GM23338 (cell line): Measurements from ENCODE around the gene YIPF2.
"Not testable (repeated sequence)": the region's sequence is repeated elsewhere in the genome, so short reads cannot be mapped to it uniquely, and the experiment has no call there.

ENCODE experiments used
- CREB1 ChIP-seq: fragments of 250-450 bp; sonication (Bioruptor Pico); IDR thresholded peaks from 2 replicates; pipeline ENCODE4 v1.5.0; 2020; ENCODE audit warnings: low read depth, mild to moderate bottlenecking, moderate library complexity
- EZH2 ChIP-seq: fragments of 200-600 bp; sonication (generic); IDR thresholded peaks from one replicate; pipeline ENCODE4 v1.8.0; 2017; ENCODE audit warnings: antibody characterized with exemption, mild to moderate bottlenecking, low read depth; ENCODE audit not compliant: unreplicated experiment
- EZH2phosphoT487 ChIP-seq: fragments of 200-600 bp; sonication (generic); IDR thresholded peaks from one replicate; pipeline ENCODE4 v1.8.1; 2018; ENCODE audit warnings: antibody characterized with exemption; ENCODE audit not compliant: unreplicated experiment
- JUNB ChIP-seq: IDR thresholded peaks from one replicate; pipeline ENCODE4 v1.6.1; 2016; ENCODE audit warnings: antibody characterized with exemption; ENCODE audit not compliant: unreplicated experiment
- POLR2AphosphoS5 ChIP-seq: IDR thresholded peaks from 2 replicates; pipeline ENCODE4 v1.6.1; 2016; ENCODE audit warnings: antibody characterized with exemption, low read depth
- STAT1 ChIP-seq: IDR thresholded peaks from one replicate; pipeline ENCODE4 v1.6.1; 2016; ENCODE audit warnings: antibody characterized with exemption; ENCODE audit not compliant: unreplicated experiment
- ZNF114 ChIP-seq: fragments of 250-450 bp; sonication (Bioruptor Pico); IDR thresholded peaks from 2 replicates; pipeline ENCODE4 v1.5.0; 2020; ENCODE audit warnings: mild to moderate bottlenecking, moderate library complexity
- ZNF331 ChIP-seq: fragments of 250-450 bp; sonication (Bioruptor Pico); IDR thresholded peaks from 2 replicates; pipeline ENCODE4 v1.5.0; 2020; ENCODE audit warnings: low read depth, mild to moderate bottlenecking, moderate library complexity
- TF ChIP-seq, protein P1 (sequence below), 2 experiments: fragments of 200-600 bp in 1 of 2; sonication (generic) in 1 of 2; conservative IDR thresholded peaks; 2 replicates each; pipeline versions ENCODE4 v1.5.1 to v1.6.1; 2016 to 2017; ENCODE audit warnings: antibody characterized with exemption in 2 of 2, low read depth in 2 of 2, mild to moderate bottlenecking in 2 of 2, moderate library complexity in 1 of 2
- TF ChIP-seq, protein P2 (sequence below): IDR thresholded peaks from one replicate; pipeline ENCODE4 v1.6.1; 2018; ENCODE audit warnings: antibody characterized with exemption; ENCODE audit not compliant: unreplicated experiment
- TF ChIP-seq, protein P3 (sequence below): IDR thresholded peaks from 2 replicates; pipeline ENCODE4 v1.6.1; 2016; ENCODE audit warnings: antibody characterized with exemption

DNA sequence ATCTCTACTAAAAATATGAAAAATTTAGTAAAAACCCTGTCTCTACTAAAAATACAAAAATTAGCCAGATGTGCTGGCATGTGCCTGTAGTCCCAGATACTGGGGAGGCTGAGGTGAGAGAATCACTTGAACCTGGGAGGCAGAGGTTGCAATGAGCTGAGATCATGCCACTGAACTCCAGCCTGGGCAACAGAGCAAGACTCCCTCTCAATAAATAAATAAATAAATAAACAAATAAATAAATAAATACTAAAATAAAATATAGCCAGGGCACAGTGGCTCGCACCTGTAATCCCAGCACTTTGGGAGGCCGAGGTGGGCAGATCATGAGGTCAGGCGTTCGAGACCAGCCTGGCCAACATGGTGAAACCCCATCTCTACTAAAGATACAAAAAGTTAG lies 15.0 kb upstream of the YIPF2 start:
- not testable (repeated sequence) for TF ChIP-seq EZH2; POLR2AphosphoS5; EZH2phosphoT487; CREB1; JUNB; STAT1; ZNF114 (CRISPR knock-in tag); ZNF331
- TF ChIP-seq, protein P1, sequence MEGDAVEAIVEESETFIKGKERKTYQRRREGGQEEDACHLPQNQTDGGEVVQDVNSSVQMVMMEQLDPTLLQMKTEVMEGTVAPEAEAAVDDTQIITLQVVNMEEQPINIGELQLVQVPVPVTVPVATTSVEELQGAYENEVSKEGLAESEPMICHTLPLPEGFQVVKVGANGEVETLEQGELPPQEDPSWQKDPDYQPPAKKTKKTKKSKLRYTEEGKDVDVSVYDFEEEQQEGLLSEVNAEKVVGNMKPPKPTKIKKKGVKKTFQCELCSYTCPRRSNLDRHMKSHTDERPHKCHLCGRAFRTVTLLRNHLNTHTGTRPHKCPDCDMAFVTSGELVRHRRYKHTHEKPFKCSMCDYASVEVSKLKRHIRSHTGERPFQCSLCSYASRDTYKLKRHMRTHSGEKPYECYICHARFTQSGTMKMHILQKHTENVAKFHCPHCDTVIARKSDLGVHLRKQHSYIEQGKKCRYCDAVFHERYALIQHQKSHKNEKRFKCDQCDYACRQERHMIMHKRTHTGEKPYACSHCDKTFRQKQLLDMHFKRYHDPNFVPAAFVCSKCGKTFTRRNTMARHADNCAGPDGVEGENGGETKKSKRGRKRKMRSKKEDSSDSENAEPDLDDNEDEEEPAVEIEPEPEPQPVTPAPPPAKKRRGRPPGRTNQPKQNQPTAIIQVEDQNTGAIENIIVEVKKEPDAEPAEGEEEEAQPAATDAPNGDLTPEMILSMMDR (conservative IDR thresholded peaks at IDR 0.05; ENCODE audit: low read depth in 2 of 2) = not testable (repeated sequence)
- TF ChIP-seq, protein P2, sequence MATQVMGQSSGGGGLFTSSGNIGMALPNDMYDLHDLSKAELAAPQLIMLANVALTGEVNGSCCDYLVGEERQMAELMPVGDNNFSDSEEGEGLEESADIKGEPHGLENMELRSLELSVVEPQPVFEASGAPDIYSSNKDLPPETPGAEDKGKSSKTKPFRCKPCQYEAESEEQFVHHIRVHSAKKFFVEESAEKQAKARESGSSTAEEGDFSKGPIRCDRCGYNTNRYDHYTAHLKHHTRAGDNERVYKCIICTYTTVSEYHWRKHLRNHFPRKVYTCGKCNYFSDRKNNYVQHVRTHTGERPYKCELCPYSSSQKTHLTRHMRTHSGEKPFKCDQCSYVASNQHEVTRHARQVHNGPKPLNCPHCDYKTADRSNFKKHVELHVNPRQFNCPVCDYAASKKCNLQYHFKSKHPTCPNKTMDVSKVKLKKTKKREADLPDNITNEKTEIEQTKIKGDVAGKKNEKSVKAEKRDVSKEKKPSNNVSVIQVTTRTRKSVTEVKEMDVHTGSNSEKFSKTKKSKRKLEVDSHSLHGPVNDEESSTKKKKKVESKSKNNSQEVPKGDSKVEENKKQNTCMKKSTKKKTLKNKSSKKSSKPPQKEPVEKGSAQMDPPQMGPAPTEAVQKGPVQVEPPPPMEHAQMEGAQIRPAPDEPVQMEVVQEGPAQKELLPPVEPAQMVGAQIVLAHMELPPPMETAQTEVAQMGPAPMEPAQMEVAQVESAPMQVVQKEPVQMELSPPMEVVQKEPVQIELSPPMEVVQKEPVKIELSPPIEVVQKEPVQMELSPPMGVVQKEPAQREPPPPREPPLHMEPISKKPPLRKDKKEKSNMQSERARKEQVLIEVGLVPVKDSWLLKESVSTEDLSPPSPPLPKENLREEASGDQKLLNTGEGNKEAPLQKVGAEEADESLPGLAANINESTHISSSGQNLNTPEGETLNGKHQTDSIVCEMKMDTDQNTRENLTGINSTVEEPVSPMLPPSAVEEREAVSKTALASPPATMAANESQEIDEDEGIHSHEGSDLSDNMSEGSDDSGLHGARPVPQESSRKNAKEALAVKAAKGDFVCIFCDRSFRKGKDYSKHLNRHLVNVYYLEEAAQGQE = not testable (repeated sequence)
- TF ChIP-seq, protein P3, sequence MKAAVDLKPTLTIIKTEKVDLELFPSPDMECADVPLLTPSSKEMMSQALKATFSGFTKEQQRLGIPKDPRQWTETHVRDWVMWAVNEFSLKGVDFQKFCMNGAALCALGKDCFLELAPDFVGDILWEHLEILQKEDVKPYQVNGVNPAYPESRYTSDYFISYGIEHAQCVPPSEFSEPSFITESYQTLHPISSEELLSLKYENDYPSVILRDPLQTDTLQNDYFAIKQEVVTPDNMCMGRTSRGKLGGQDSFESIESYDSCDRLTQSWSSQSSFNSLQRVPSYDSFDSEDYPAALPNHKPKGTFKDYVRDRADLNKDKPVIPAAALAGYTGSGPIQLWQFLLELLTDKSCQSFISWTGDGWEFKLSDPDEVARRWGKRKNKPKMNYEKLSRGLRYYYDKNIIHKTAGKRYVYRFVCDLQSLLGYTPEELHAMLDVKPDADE = not testable (repeated sequence)
